SK-N-SH treated with all-trans-retinoic acid at 6 μM for 48 hours (cell line): Measurements from ENCODE around the gene RAP1GAP.

Experiments
- ATAC-seq: fragments of 200-7000 bp; cut with Tn5 transposase; 3 replicates; pipeline ENCODE4 v1.9.1; 2020; ENCODE audit warnings: mild to moderate bottlenecking, moderate library complexity
- ARNTL ChIP-seq: fragments of 450-650 bp; formaldehyde crosslinking; IDR thresholded peaks from 2 replicates; pipeline ENCODE4 v1.5.0; 2020; ENCODE audit warnings: low read depth, mild to moderate bottlenecking, moderate library complexity, borderline replicate concordance
- CSDC2 ChIP-seq: fragments of 250-450 bp; sonication (Bioruptor Pico); IDR thresholded peaks from 2 replicates; pipeline ENCODE4 v1.5.0; 2020; ENCODE audit warnings: mild to moderate bottlenecking, moderate library complexity
- ESRRG ChIP-seq: fragments of 250-450 bp; sonication (Bioruptor Pico); IDR thresholded peaks from 2 replicates; pipeline ENCODE4 v1.6.1; 2021; ENCODE audit warnings: mild to moderate bottlenecking
- GLIS3 ChIP-seq: fragments of 250-450 bp; sonication (Bioruptor Pico); IDR thresholded peaks from 2 replicates; pipeline ENCODE4 v1.5.0; 2020; ENCODE audit warnings: mild to moderate bottlenecking, moderate library complexity
- ISL1 ChIP-seq: fragments of 250-450 bp; sonication (Bioruptor Pico); IDR thresholded peaks from 2 replicates; pipeline ENCODE4 v2.1.2; 2022; ENCODE audit warnings: mild to moderate bottlenecking, moderate library complexity
- PPARA ChIP-seq: fragments of 250-450 bp; sonication (Bioruptor Pico); IDR thresholded peaks from 2 replicates; pipeline ENCODE4 v1.5.0; 2020; ENCODE audit warnings: mild to moderate bottlenecking, borderline replicate concordance
- SNAI2 ChIP-seq: fragments of 250-450 bp; sonication (Bioruptor Pico); IDR thresholded peaks from 2 replicates; pipeline ENCODE4 v1.5.0; 2020; ENCODE audit warnings: mild to moderate bottlenecking, moderate library complexity
- TCF4 ChIP-seq: fragments of 250-450 bp; sonication (Bioruptor Pico); IDR thresholded peaks from 2 replicates; pipeline ENCODE4 v1.8.0; 2021; ENCODE audit warnings: mild to moderate bottlenecking, moderate library complexity, borderline replicate concordance
- TOX ChIP-seq: fragments of 250-450 bp; sonication (Bioruptor Pico); IDR thresholded peaks from 2 replicates; pipeline ENCODE4 v1.8.0; 2021; ENCODE audit warnings: mild to moderate bottlenecking, moderate library complexity, borderline replicate concordance
- ZC3H10 ChIP-seq: fragments of 250-450 bp; sonication (Bioruptor Pico); IDR thresholded peaks from 2 replicates; pipeline ENCODE4 v1.5.1; 2021; ENCODE audit warnings: mild to moderate bottlenecking, moderate library complexity
- ZFP3 ChIP-seq: fragments of 250-450 bp; sonication (Bioruptor Pico); IDR thresholded peaks from 2 replicates; pipeline ENCODE4 v1.5.0; 2020; ENCODE audit warnings: mild to moderate bottlenecking, moderate library complexity
- ZFP30 ChIP-seq: fragments of 450-650 bp; formaldehyde crosslinking; IDR thresholded peaks from 2 replicates; pipeline ENCODE4 v1.5.0; 2022; ENCODE audit warnings: mild to moderate bottlenecking, moderate library complexity
- ZNF565 ChIP-seq: fragments of 450-650 bp; formaldehyde crosslinking; conservative IDR thresholded peaks from 2 replicates; pipeline ENCODE4 v1.5.0; 2020; ENCODE audit warnings: low read depth, mild to moderate bottlenecking, moderate library complexity
- ZNF70 ChIP-seq: fragments of 450-650 bp; formaldehyde crosslinking; IDR thresholded peaks from 2 replicates; pipeline ENCODE4 v1.5.0; 2020; ENCODE audit warnings: mild to moderate bottlenecking, moderate library complexity
- ZNF8 ChIP-seq: fragments of 450-650 bp; formaldehyde crosslinking; IDR thresholded peaks from 2 replicates; pipeline ENCODE4 v1.5.0; 2020; ENCODE audit warnings: mild to moderate bottlenecking, moderate library complexity
- TF ChIP-seq, protein P1 (sequence below): fragments of 250-450 bp; sonication (Bioruptor Pico); IDR thresholded peaks from 2 replicates; pipeline ENCODE4 v1.8.0; 2021; ENCODE audit warnings: low read depth, mild to moderate bottlenecking, moderate library complexity, borderline replicate concordance
- TF ChIP-seq, protein P2 (sequence below): fragments of 250-450 bp; sonication (Bioruptor Pico); IDR thresholded peaks from 2 replicates; pipeline ENCODE4 v1.8.0; 2020; ENCODE audit warnings: mild to moderate bottlenecking, moderate library complexity, borderline replicate concordance

RAP1GAP gene

DNA sequence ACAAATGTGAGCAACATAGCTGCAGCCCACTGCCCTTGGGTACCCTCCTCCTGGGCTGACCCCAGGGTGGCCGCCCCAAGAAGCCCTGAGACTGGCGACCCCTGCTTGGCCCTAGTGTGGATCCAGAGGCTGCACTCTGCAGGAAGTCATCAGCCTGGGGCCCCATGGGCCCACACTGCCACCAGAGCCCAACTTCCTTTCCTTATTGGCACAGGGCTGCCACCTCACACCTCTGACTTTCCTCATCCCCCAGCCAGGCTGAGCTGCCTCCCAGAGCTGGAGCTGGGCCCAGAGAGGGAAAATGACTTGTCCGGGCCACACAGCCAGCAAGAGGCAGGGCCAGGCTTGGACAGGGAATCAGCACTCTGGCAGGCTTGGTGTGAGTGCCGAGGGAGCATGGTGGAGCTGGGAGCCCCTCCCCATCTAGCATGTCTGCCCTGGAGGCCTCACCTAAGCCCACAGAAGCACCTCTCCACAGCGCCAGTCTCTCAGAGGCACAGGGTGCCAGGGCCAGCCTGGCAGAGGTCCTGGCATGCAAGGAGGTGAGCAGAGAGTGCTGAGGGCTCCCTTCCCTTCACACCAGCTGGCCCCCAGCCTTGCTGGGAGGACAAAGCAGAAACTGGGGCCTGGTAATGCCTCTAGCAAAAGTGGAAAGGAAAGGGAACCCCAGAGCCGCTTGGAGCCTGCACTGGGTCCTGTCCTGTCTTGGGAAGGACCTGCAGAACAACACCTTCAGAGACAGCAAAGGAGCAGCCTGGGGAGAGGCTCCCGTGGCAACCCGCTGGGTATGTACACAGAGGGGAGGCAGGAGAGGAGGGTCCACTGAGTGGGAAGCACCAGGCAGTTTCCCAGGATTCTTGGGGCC lies 3.2 kb downstream of the RAP1GAP start:
- TF ChIP-seq TOX (no peak), ESRRG (CRISPR knock-in tag) (no peak), ZFP3 (CRISPR knock-in tag) (no peak), ZNF565 (CRISPR knock-in tag) (no peak)
- ATAC-seq: no peak; the same call in 2 of the 3 replicates

DNA sequence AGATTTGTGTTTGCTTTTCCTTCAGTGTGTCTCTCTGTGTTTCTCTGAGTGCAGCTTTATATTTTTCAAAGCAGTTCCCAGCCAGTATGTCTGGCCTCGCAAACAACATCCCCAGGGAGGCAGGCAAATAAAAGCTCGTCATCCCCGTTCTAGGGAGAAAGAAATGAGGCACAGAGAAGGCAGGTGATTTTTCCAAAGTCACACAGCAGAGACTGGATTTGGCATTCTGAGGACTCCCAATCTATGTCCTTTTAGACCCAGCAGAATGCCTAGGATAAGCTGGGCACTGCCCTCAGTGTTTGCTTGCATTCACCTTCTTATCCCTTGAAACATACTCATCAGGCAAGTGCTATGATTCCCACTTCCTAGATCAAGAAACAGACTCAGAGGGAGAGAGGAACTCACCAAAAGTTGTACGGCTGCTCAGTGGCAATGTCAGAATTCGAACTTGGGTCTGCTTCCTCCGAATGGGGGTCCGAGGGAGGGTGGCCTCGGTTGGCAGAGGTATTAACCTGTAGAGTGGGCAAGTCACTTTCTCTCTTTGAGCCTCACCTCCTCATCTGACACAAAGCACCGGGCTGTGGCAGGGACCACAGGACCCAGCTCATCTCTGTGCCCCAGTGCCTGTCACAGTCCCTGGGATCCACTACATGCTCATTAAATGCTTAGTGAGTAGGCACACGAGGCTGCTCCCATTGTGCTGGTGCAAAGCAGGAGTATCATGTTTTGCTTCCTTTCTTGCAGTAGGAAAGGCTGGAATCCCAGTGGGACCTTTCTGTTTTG lies 4.2 kb downstream of the RAP1GAP start:
- ATAC-seq: no peak

DNA sequence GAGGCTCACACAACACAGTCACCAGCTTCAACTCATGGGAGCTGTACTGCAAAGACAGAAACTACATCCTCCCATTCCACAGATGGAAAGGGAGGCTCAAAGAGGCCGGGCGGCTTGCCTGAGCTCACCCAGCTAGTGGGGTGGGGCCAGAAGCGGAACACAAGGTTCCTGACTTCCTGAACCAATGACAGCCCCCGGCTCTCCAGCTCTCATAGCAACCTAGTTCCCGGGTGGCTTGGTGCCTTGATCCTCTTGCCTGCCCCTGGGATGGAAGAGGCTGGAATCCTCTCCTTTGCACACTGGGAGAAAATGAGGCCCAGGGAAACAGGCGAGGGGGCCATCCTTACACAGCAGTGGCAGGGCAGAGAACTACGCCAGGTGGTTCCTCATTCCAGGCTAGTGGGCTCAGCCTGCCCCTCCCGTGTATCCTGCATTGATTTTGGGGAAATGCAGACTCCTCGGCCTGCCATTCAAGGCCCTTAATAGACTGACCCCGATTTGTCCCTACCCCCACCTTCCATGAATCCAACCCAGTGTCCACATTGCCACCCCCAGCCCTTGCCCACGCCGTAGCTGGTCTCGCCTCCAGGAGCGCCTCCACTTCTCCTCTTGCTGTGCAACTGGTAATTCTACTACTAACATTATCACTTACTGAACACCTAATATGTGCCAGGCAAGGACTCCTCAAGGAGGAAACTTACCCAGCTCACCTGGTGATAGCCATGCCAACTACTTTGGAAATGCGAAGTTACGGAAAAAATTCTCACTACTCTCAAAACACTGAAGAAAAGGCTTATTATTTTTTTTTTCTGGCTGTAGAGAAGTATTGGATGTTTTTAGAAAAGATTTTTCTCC lies 5.0 kb downstream of the RAP1GAP start:
- no peak for TF ChIP-seq PPARA (CRISPR knock-in tag)
- ATAC-seq: no peak

More for the DNA sequence above, 4.2 kb downstream of the RAP1GAP start:
- TF ChIP-seq TOX (no peak), SNAI2 (no peak), CSDC2 (CRISPR knock-in tag) (no peak), ISL1 (no peak), ZFP3 (CRISPR knock-in tag) (no peak), ZFP30 (CRISPR knock-in tag) (no peak), ZC3H10 (CRISPR knock-in tag) (no peak), GLIS3 (CRISPR knock-in tag) (no peak), ZNF70 (CRISPR knock-in tag) (no peak), ZNF565 (CRISPR knock-in tag) (no peak), ZNF8 (CRISPR knock-in tag) (no peak), ARNTL (CRISPR knock-in tag) (no peak), TCF4 (no peak)
- TF ChIP-seq, protein P1, sequence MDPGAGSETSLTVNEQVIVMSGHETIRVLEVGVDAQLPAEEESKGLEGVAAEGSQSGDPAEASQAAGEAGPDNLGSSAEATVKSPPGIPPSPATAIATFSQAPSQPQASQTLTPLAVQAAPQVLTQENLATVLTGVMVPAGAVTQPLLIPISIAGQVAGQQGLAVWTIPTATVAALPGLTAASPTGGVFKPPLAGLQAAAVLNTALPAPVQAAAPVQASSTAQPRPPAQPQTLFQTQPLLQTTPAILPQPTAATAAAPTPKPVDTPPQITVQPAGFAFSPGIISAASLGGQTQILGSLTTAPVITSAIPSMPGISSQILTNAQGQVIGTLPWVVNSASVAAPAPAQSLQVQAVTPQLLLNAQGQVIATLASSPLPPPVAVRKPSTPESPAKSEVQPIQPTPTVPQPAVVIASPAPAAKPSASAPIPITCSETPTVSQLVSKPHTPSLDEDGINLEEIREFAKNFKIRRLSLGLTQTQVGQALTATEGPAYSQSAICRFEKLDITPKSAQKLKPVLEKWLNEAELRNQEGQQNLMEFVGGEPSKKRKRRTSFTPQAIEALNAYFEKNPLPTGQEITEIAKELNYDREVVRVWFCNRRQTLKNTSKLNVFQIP (CRISPR knock-in tag): no peak
- TF ChIP-seq, protein P2, sequence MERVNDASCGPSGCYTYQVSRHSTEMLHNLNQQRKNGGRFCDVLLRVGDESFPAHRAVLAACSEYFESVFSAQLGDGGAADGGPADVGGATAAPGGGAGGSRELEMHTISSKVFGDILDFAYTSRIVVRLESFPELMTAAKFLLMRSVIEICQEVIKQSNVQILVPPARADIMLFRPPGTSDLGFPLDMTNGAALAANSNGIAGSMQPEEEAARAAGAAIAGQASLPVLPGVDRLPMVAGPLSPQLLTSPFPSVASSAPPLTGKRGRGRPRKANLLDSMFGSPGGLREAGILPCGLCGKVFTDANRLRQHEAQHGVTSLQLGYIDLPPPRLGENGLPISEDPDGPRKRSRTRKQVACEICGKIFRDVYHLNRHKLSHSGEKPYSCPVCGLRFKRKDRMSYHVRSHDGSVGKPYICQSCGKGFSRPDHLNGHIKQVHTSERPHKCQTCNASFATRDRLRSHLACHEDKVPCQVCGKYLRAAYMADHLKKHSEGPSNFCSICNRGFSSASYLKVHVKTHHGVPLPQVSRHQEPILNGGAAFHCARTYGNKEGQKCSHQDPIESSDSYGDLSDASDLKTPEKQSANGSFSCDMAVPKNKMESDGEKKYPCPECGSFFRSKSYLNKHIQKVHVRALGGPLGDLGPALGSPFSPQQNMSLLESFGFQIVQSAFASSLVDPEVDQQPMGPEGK (CRISPR knock-in tag): no peak

DNA sequence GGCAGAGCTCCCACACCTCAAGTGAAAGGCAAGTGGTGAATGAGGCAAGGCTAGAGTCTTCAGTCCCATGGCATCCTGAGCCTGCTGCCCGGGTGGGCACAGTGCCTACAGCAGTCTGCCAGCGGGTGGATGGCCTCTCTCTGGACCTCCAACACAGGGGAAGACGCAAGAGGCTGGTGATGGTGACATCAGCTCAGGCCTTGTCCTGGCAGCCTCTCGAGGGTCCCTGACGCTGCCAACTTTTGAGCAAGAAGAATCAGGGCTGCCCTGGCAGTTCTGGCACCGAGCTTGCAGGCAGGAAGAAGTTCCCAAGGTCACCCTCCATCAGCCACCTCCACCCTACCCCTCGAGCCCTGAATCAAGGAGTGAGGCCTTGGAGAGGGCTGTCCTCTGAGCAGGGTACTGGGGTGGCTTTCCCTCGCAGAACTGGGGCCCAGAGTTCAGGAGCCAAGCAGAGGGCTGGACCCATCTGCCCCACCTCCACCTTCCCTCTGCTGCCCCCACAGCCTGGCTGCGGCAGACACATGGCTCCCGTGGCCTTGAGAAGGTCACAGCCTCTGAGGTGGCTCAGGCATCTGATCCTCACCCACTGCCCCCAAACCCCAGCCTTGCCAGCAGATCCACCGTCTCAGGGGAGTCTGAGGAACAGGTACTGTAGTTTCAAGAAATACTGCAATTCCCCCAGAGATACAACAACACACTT lies 5.8 kb downstream of the RAP1GAP start:
- no peak for TF ChIP-seq ESRRG (CRISPR knock-in tag)
- TF ChIP-seq ZNF8 (CRISPR knock-in tag): no peak
- no peak for ATAC-seq

DNA sequence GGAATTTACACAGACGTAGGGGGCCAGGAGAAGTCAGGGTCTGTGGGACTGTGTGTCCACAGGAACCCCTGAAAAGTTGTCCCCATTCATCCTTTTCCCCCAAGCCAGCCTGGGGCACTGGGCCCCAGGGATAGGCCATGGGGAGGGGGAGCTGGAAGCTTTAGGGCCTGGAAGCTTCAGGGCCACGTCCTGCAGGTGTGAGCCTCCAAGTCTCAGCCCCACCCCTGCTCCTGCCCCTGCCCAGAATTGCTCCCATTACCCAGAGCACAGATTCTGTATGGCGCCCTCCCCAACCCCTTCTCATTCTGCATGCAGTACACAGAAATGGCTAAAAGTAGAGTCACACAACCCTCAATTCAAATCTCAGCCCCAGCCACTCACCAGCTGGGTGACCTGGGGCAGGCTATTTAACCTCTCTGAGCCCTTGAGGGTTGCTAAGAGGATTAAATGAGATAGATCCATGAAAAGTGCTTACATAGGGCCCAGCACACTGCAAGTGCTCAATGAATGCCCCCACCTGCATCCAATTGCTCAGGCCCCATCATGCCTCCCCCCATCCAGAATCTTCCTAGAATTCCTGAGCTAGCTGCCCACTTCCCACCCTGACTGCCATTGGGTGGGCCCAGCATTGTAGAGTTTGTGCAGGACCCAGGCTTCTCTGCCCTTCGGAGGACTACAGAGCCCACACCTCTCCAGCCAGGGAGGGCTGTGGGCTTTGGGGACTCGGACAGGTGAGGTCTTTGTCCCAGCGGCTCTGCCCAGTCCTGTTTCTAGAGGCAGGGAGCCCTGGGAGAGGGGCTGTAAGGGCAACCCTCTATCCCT lies 6.5 kb downstream of the RAP1GAP start:
- ATAC-seq: no peak
- TF ChIP-seq ARNTL (CRISPR knock-in tag) (no peak), GLIS3 (CRISPR knock-in tag) (no peak), ZFP30 (CRISPR knock-in tag) (no peak)
- TF ChIP-seq, all 23 proteins: peak for 0
